Mononuclear cell (primary cell): ENCODE measurements around the gene UBE2O. TPM values are rescaled to one million over a fixed set of nuclear protein-coding genes. Genes with fewer than 3 reads are reported as not detected.

Source experiments
- H3K27me3 ChIP-seq: 2 replicates; pipeline ENCODE4 v1.6.0; 2011; ENCODE audit warnings: low read length, control low read depth; ENCODE audit not compliant: insufficient read depth
- H3K4me1 ChIP-seq: 2 replicates; pipeline ENCODE4 v1.5.1; 2011; ENCODE audit warnings: mild to moderate bottlenecking, low read length, control low read depth; ENCODE audit not compliant: insufficient read depth
- H3K4me3 ChIP-seq: 2 replicates; pipeline ENCODE4 v1.5.1; 2011; ENCODE audit warnings: mild to moderate bottlenecking, low read length, moderate library complexity
- H3K9me3 ChIP-seq: 2 replicates; pipeline ENCODE4 v1.5.1; 2011; ENCODE audit warnings: low read depth, mild to moderate bottlenecking, control low read depth, low read length
- total RNA-seq: library from RNA; depleted of rRNA; stranded (reverse); fragments of >200 nt; gene quantifications from one replicate; pipeline ENCODE4 v1.2.3, GENCODE V29; 2012

UBE2O gene
- total RNA-seq, 1 donor = 15.2 TPM

DNA sequence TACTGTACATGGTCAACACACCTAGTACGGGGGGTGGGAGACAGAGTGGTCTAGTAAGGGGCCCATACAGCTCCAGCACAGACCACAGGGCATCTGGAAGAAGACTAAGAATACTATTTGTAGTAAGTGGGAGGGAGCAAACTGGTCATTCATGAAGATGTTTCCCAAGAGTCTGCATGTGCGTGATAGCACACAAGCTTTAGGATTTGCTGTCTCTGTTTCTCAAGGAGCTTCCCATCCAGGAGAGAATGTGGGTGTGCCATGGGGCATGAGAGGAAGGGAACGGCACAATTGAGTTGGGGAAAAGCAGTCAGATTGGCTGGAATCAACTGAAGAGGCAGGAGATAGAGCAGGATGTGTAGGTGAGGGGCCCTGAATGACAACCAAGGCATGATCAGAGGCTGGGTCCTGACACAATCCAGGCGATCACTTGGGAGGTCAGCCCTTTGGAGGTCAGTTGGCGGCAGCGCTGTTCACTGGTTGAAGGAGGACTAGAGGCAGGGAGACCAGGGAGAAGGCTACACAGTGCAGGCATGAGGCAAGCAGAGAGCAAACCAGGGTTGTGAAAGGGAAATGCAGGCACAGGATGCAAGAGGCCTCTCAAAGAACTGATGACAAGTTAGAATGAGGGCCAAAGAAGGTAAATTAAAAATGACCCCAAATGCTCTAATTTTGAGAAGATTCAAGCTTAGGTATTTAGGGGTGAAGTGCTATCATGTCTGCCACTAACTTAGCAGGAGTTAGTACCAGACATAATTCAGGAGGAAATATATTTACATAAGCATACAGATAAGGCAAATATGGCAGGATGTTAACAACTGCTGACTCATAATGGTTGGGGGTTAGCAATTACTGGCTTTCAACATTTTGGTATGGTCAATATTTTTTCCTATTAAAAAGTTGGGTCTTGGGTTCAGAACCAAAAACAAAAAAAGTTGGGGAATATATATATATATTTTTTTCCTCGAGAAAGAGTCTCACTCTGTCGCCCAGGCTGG lies 10.3 kb downstream of the UBE2O start:
- H3K27me3 ChIP-seq = no peaks in the 10 kb centered on the region
- H3K9me3 ChIP-seq = no peaks in the 10 kb centered on the region
- no peak overlapping the region for H3K4me3 ChIP-seq
- peaks cover 46% of the 10 kb centered on the region for H3K4me1 ChIP-seq

DNA sequence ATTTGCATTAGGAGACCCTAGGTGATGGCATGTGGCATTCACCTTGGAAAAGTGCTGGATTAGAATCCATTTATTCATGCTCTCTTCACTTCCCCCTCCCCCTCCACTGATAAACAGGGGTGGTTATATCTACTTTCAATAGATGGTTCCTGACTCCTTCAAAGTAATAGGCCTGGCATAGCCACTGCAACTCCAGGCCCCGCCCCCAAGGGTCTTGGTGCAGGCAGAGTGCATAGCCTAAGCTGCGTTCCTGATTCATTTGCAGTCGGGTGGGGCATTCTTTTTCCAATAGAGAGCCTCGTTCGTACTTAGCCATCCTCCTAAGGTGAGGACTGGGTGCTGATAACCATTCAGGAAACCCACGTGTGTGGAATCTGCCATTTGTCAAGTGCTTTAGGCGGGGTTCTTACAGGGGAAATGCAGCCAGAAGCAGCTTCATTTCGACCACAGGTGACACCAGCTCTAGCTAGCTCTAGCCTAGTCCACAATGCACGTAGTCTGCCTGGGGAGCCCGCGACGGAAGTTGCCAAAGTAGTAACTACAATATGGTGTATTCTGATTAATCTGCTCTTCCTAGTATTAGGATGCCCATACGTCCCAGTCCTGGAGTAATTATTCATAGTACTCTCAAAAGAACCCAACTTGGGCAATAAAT lies 11.1 kb downstream of the UBE2O start:
- peaks cover 40% of the 10 kb centered on the region for H3K4me1 ChIP-seq
- H3K4me3 ChIP-seq = no peak overlapping the region
- no peaks in the 10 kb centered on the region for H3K27me3 ChIP-seq
- no peaks in the 10 kb centered on the region for H3K9me3 ChIP-seq

DNA sequence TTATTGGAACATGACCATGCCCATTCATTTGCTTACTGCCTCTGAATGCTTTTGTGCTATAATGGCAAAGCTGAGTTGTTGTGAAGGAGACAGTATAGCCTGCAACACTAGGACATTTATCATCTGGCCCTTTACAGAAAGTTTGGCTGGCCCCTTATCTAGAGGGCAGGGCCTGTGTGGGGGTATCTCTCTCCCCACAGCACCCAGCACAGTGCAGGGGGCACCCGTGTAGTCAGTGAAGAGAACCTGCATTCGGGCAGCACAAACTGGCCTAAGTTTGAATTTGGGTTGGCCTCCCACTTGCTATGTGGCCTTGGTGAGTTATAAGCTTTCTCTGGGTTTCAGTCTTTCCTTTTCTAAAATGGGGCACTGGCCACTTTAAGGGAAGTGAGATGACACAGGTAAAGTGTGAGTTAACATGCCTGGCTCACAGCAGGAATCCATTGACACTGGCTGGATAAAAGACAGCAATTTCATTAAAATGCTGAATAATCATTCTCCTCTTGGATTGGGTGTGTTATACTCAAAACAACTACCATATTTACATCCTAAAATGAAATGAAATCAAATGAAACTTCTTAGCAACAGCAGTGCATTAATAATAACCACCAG lies 12.1 kb downstream of the UBE2O start:
- no peaks in the 10 kb centered on the region for H3K27me3 ChIP-seq
- H3K4me1 ChIP-seq = peaks cover 31% of the 10 kb centered on the region
- H3K9me3 ChIP-seq = no peaks in the 10 kb centered on the region
- H3K4me3 ChIP-seq = no peak overlapping the region

DNA sequence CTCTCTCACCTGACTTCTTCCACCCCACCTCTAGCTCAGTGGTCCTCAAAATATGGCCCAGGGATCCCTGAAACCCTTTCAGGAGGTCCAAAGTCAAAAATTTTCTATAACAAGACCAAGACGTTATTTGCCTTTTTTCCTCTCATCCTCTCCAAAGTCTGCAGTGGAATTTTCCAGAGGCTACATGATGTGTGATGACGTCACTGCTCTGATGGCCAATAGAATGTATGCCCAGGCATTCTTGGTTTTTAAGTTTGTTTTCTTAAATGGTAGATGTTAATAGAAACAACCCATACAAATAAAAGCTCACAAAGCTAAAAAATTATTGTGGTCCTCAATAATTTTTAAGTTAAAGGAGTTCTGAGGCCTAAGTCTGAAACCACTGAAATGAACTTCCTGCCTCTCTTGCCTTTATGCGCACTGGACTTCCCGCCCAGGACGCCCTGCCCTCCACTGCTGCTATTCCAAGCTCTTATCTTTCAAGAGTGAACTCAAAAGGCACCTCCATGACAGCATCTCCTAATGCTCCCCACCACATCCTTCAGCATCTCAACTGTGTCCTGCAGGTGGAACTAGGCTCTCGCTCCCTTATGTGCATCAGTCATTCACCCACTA lies 13.5 kb downstream of the UBE2O start:
- Histone ChIP-seq H3K4me3 (no peak overlapping the region), H3K4me1 (peaks cover 23% of the 10 kb centered on the region), H3K9me3 (no peaks in the 10 kb centered on the region), H3K27me3 (no peaks in the 10 kb centered on the region)

GRCh38 chr17:76438906-76439305 lies 14.0 kb downstream of the UBE2O start:
- Histone ChIP-seq H3K27me3 (no peaks in the 10 kb centered on the region), H3K9me3 (no peaks in the 10 kb centered on the region), H3K4me1 (peaks cover 23% of the 10 kb centered on the region), H3K4me3 (no peak overlapping the region)

DNA sequence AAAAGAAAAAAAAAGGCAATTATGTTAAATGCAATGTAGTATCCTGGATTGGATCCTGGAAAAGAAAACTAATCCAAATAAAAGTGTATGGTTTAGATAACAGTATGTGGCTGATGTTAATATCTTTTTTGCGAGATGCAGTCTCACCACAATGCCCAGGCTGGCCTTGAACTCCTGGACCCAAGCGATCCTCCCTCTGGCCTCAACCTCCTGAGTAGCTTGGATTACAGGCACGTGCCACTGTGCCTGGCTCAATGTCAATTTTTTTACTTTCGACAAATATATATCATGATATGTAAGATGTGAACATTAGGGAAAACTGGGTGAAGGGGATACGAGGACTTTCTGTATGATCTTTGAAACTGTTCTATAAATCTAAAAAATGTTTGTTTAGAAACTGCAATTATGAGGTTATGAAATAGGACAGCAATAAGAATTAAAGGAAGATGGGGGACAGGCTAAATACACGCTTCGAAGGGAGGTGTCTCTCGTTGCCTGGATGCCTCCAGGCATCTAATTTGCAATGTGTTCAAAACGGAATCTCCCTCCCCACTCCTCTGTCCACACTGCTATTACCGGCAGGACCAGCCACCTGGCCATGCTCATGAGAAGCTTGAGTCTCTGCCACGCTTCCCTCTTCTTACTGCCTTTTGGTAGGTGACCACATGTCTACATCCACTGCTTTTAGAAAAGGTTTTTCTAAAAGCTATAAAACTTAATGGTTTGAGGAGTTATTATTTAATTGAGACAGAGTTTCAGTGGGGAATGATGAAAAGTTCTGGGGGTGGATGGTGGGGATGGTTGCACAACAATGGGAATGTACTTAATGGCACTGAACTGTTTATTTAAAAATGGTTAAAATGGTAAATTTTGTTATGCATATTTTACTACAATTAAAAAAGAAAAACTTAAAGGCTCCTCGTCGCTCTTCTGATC lies 15.2 kb downstream of the UBE2O start:
- no peaks in the 10 kb centered on the region for H3K9me3 ChIP-seq
- peaks cover 18% of the 10 kb centered on the region for H3K4me1 ChIP-seq
- no peaks in the 10 kb centered on the region for H3K27me3 ChIP-seq
- H3K4me3 ChIP-seq = no peak overlapping the region

DNA sequence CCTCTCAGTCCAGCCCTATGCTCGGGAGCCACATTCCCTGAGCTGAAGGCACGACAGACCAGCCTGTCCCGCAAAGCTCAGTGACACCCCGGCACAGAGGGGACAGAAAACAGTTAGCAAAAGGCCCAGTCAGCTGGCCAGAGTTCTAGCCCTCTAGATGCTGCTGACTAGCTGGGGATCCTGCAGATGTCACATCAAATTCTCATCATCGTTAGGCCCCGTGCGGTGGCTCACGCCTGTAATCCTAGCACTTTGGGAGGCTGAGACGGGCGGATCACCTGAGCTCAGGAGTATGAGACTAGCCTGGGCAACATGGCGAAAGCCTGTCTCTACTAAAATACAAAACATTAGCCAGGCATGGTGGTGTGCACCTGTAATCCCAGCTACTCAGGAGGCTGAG lies 17.2 kb downstream of the UBE2O start:
- Histone ChIP-seq H3K4me1 (peaks cover 4% of the 10 kb centered on the region), H3K4me3 (no peak overlapping the region), H3K9me3 (no peaks in the 10 kb centered on the region), H3K27me3 (no peaks in the 10 kb centered on the region)

GRCh38 chr17:76434870-76435269 lies 18.1 kb downstream of the UBE2O start:
- H3K4me1 ChIP-seq = peaks cover 6% of the 10 kb centered on the region
- H3K27me3 ChIP-seq = no peaks in the 10 kb centered on the region
- no peak overlapping the region for H3K4me3 ChIP-seq
- H3K9me3 ChIP-seq = no peaks in the 10 kb centered on the region

- Histone ChIP-seq H3K9me3 (no peaks in the 10 kb centered on the region), H3K4me1 (peaks cover 11% of the 10 kb centered on the region), H3K27me3 (no peaks in the 10 kb centered on the region), H3K4me3 (no peak overlapping the region)
These were observed 19.3 kb downstream of the UBE2O start for GRCh38 chr17:76433693-76434092.

DNA sequence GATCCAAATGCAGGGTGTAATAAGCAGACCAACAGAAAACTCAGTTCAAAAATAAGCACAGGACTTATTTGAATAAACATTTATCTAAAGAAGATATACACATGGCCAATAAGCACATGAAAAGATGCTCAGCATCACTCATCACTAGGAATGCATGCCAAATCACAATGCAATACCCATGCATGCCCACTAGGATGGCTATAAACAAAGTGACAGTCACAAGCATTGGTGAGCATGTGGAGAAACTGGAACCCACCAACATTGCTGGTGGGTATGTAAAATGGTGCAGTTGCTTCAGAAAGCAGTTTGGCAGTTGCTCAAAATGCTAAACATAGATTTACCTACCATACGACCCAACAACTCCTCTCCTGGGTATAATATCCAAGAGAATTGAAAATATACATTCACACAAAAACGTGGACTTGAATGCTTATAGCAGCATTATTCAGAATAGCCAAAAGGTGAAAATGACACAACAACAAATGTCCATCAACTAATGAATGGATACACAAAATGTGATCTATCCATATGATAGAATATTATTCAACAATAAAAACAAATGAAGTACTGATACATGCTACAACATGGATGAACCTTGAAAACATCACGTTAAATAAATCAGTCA lies 20.1 kb downstream of the UBE2O start:
- Histone ChIP-seq H3K4me3 (no peak overlapping the region), H3K4me1 (peaks cover 14% of the 10 kb centered on the region), H3K9me3 (no peaks in the 10 kb centered on the region), H3K27me3 (no peaks in the 10 kb centered on the region)

GRCh38 chr17:76432004-76432403 lies 20.9 kb downstream of the UBE2O start:
- Histone ChIP-seq H3K9me3 (no peaks in the 10 kb centered on the region), H3K27me3 (no peaks in the 10 kb centered on the region), H3K4me1 (peaks cover 22% of the 10 kb centered on the region), H3K4me3 (no peak overlapping the region)

- Histone ChIP-seq H3K4me1 (peaks cover 26% of the 10 kb centered on the region), H3K4me3 (no peak overlapping the region), H3K9me3 (no peaks in the 10 kb centered on the region), H3K27me3 (no peaks in the 10 kb centered on the region)
These were observed 21.4 kb downstream of the UBE2O start for GRCh38 chr17:76431509-76431908.

- Histone ChIP-seq H3K9me3 (no peaks in the 10 kb centered on the region), H3K4me1 (peaks cover 33% of the 10 kb centered on the region), H3K4me3 (no peak overlapping the region), H3K27me3 (no peaks in the 10 kb centered on the region)
These were observed 24.4 kb downstream of the UBE2O start for GRCh38 chr17:76428511-76428910.
